ENCODE results near the gene CEP295NL.
A peak's percentile ranks its signal among the peaks of the same experiment; 100 is the strongest.
"Not testable (repeated sequence)": the region's sequence is repeated elsewhere in the genome, so short reads cannot be mapped to it uniquely, and the experiment has no call there.

Gene CEP295NL

GRCh38 chr17:78903101-78903779, at the start of gene CEP295NL:
TSS of gene CEP295NL (minus strand) at chr17:78903201. CDS start at chr17:78901828, 1,373 bp downstream.
- DNase-seq = no peak

- no peak for DNase-seq
These were observed 49.7 kb upstream of the CEP295NL start for GRCh38 chr17:78952706-78953105.

GRCh38 chr17:78951967-78952551, 49.1 kb upstream of the CEP295NL start:
- DNase-seq = no peak

GRCh38 chr17:78950870-78951269, 47.9 kb upstream of the CEP295NL start:
- no peak for DNase-seq

GRCh38 chr17:78947235-78948149, 44.5 kb upstream of the CEP295NL start:
- no peak for DNase-seq

- no peak for DNase-seq
These were observed 43.6 kb upstream of the CEP295NL start for GRCh38 chr17:78946631-78947030.

- DNase-seq = no peak
These were observed 43.1 kb upstream of the CEP295NL start for GRCh38 chr17:78946131-78946530.

GRCh38 chr17:78945455-78945854, 42.5 kb upstream of the CEP295NL start:
- not testable (repeated sequence) for DNase-seq

GRCh38 chr17:78944956-78945355, 42.0 kb upstream of the CEP295NL start:
- no peak for DNase-seq

GRCh38 chr17:78944026-78944425, 41.0 kb upstream of the CEP295NL start:
- DNase-seq = no peak

GRCh38 chr17:78940708-78941107, 37.7 kb upstream of the CEP295NL start:
- DNase-seq = peak; percentile 78

GRCh38 chr17:78940258-78940657, 37.3 kb upstream of the CEP295NL start:
- DNase-seq = no peak

GRCh38 chr17:78939615-78940014, 36.6 kb upstream of the CEP295NL start:
- DNase-seq = peak; percentile 43

GRCh38 chr17:78937561-78937960, 34.6 kb upstream of the CEP295NL start:
- DNase-seq = no peak

GRCh38 chr17:78935419-78936323, 32.7 kb upstream of the CEP295NL start:
- peak; percentile 99 for DNase-seq

GRCh38 chr17:78934681-78935418, 31.8 kb upstream of the CEP295NL start:
- peak; percentile 49 for DNase-seq

GRCh38 chr17:78933959-78934568, 31.1 kb upstream of the CEP295NL start:
- peak; percentile 99 for DNase-seq

- peak; percentile 95 for DNase-seq
These were observed 30.3 kb upstream of the CEP295NL start for GRCh38 chr17:78933025-78933958.

- DNase-seq = no peak
These were observed 27.1 kb upstream of the CEP295NL start for GRCh38 chr17:78929908-78930775.

Measured in fibroblast of skin of right biceps (primary cell).